GM21381 (cell line): ENCODE measurements around the gene WDFY4.

ENCODE experiments used
- ATAC-seq: cut with Tn5 transposase; IDR thresholded peaks from one replicate; pipeline ENCODE4 v1.9.1; 2021; ENCODE audit warnings: mild to moderate bottlenecking, moderate library complexity; ENCODE audit not compliant: unreplicated experiment

WDFY4 gene

GRCh38 chr10:48742891-48743860 lies 58.5 kb downstream of the WDFY4 start:
- ATAC-seq, result no peak

DNA sequence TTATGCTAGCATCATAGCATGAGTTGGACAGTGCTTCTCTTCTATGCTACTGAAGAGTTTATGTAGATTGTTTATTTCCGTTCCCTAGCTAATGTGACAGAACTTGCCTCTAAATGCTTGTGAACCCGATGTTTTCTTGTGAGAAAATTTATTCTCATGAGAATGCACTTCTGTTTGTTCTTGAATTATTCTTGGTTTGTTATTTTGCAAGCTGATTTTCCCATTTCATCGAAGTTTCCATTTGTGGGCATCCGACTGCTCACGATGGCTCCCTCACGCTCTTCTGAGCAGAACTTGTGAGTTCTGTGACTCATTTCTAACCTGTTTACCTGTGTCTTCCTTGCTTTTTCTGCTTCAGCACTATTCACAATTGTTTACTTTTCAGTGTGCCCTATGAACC lies 59.9 kb downstream of the WDFY4 start:
- peak; percentile 34 for ATAC-seq

DNA sequence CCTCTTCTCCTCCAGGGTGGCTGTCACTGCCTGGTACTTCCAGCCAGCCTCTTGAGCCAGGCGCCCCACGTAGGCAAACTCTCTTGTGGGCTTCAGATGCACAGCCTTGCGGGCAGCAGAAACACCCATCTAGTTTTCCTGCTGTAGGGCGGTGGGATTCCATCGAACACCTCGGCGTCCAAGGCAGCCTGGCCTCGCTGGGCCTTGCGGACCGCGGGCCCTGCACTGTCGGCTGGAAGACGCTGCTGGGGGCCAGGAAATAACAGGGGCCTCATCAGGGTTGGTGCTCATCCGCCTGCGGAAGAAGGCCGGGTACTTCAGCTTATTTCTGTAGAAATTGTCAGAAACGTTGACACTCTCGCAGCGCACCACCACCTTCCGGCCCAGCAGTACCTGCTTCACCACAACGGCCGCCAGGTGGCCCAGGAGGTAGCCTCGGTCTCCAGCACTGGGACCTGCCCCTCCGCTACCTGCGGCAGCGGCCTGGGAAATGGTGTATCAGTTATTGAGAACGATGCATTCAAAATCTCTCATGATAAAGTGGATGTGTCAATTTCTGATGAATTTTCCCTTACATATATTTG lies 61.1 kb downstream of the WDFY4 start:
- ATAC-seq, result no peak

- no peak for ATAC-seq
Measured at GRCh38 chr10:48748573-48748972, 63.9 kb downstream of the WDFY4 start.

- ATAC-seq, result no peak
Measured at GRCh38 chr10:48749254-48749787, 64.6 kb downstream of the WDFY4 start.

GRCh38 chr10:48750019-48750418 lies 65.3 kb downstream of the WDFY4 start:
- no peak for ATAC-seq

- ATAC-seq, result no peak
Measured at GRCh38 chr10:48750991-48751390, 66.3 kb downstream of the WDFY4 start.

DNA sequence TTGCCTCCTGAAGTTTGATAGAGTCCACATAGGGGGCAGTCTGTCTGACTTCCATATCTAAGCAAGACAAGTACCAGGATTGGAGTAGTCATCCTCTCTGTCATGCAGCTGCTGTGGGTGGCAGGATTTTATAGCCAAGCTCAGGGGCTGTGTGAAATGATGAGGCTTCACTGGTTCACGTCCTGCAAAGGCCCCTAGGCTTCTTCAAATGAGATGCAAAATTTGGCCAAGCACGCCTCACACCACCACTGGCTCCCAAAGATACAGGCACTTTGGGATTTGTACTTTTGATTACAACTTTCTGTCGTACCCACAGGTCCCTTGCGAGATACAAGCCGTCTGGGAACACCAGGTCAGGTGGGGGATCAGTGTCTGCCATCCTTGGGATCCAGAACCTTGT lies 67.1 kb downstream of the WDFY4 start:
- ATAC-seq, result no peak

DNA sequence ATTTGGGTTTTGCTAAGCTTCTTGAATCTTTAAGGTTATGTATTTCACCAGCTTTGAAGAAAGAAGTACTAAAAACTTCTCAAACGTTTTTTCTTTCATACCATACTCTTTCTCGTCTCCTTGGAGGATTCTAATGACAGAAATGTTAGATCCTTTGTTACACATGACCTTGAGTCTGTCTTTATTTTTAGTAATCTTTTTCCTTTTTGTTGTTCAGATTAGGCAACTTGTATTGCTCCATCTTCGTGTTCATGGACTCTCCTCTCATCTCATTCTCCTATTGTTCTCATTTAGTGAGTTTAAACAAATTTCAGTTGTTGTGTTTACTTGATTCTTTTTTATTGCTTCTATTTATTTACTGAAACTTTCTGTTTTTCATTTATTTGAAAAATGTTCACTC lies 73.7 kb downstream of the WDFY4 start:
- ATAC-seq, result no peak

DNA sequence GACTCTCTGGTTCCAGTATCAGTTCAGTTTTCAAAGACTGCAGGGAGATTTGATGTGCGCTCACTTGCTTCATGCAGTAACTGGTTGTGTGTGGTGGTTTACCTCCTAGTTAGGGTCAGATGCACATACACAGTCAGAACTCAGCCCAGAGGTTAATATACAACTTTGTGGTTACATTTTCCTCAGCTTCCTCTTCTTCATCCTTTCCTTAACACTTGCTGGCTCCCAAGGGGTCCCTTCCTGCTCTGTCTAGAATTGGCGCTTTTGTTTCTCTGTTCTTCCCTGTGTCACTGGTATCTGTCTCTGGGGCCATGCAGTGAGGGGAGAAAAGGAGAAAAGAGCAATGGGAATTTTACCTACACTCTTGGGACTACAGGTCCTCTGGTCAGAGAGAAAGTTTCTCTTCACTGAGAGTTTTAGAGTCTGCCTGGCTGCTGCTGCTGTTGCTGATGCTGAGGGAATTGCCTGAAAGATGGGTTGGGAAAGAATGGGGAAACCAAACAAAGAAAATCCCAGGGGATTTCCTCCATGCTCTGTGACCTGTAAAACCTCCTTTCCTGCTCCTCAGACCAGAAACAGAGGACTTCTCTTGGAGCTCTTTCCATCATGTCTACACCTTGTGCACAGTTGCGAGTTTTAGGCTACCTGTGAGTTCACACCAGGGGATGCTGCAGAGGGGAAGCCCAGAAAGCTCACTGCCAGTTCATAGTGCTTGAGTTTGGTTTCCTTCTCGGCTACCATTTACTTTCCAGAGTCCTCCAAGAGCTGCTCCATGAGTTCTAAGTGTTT lies 74.6 kb downstream of the WDFY4 start:
- peak; percentile 91 for ATAC-seq

GRCh38 chr10:48760983-48761382 lies 76.3 kb downstream of the WDFY4 start:
- ATAC-seq, result no peak

DNA sequence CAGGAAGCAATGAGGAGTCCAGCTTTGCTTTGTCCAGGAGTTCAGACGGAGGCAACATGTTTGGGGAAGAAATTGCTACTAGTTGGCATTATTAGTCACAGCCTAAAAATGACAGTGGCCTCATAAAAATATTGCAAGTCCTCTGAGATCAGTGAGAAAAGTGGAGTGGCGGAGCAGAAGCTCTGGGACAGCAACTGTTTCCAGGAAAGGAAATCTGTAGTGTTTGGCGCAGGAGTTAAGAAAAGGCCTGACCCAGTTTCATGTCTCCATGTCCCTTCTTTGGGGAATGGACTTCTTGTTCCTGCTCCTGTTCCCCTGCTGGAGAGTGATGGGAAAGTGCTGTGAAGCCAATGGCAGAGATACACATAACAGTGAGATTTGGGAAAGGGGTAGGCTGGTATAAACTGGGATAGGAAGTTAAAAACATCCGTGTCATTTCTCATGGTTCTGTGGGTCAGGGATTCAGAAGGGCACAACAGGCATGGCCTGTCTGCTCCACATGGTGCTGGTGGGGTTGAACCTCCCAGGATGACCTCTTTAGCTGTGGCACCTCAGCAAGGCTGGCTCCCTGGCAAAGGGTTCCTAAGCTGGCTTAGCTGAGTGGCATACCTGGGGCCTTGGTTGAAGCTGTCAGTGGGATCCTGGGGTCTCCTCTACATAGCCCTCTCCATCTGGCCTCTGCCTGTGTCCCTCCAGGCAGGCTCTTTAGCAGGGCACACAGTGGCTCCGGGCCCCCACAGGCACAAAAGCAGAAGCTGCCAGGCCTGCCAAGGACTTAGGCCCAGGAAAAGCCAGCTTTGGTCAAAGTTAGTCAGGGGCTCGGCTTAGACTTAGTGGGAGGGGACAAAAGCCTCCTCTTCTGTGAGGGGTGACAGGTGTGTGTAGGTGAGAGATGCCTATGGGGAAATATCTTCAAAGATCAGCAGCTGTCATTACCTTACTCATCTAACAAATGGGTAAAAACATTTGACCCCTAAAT lies 77.7 kb downstream of the WDFY4 start:
- ATAC-seq, result no peak

DNA sequence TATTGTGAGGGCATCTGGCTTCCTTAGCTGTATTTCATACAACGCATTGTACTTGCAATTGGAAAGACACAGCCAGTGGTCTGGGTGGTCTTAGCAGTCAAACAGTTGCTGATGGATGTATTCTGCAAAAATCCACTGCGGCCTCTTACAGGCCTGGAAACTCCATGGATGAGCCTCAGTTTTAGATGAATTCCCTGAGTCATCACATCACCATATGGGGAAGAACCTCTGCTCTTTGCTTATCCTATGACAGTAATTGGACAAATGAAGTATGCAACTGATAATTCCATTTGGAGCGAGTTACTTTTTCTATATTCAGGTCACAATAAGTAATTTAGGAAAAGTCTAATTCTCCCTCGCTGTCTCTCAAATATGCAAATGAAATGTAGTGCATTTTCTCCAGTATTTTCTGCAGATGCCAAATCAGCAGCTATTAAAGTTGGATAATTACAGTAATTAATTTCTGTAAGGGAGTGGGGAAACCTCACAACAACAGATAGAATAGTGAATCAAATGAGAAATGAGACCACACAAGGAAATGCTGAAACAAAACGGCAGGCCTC lies 78.8 kb downstream of the WDFY4 start:
- no peak for ATAC-seq

- ATAC-seq, result no peak
Measured at GRCh38 chr10:48764486-48764885, 79.8 kb downstream of the WDFY4 start.

GRCh38 chr10:48765039-48765438 lies 80.4 kb downstream of the WDFY4 start:
- ATAC-seq, result no peak

GRCh38 chr10:48765527-48765926 lies 80.9 kb downstream of the WDFY4 start:
- no peak for ATAC-seq

GRCh38 chr10:48767373-48768143 lies 82.9 kb downstream of the WDFY4 start:
- no peak for ATAC-seq

DNA sequence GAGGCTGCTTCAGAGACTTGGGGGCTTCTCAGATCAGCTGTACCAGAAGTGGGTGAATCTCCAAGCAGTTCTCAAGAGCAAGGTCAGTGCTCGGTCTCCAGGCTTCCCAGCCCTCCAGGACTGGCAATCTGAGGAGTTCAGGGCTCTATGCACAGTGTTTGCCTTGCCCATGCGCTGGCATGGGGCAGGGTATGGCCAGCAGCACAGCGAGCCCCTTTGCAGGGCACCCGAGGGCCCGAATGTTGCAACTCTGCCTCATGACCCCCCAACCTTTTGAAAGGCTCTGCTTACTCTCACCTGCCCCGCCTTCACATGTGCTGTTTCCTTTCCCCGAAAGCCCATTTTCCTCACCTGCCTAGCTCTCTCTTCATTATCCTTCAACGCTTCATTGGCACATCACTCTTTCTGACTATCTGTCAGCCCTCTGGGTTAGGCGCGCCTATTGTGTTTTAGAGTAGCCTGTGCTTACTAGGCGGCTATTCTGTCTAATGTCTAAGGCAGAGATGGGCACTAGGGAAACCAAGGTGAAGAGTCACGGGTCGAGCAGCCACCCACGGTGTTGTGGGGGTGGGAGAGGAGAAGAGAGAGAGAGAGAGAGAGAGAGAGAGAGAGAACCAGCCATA lies 83.6 kb downstream of the WDFY4 start:
- no peak for ATAC-seq

GRCh38 chr10:48768926-48769325 lies 84.3 kb downstream of the WDFY4 start:
- ATAC-seq, result no peak
